ENCODE results near the gene EPHA7.

EPHA7 gene

DNA sequence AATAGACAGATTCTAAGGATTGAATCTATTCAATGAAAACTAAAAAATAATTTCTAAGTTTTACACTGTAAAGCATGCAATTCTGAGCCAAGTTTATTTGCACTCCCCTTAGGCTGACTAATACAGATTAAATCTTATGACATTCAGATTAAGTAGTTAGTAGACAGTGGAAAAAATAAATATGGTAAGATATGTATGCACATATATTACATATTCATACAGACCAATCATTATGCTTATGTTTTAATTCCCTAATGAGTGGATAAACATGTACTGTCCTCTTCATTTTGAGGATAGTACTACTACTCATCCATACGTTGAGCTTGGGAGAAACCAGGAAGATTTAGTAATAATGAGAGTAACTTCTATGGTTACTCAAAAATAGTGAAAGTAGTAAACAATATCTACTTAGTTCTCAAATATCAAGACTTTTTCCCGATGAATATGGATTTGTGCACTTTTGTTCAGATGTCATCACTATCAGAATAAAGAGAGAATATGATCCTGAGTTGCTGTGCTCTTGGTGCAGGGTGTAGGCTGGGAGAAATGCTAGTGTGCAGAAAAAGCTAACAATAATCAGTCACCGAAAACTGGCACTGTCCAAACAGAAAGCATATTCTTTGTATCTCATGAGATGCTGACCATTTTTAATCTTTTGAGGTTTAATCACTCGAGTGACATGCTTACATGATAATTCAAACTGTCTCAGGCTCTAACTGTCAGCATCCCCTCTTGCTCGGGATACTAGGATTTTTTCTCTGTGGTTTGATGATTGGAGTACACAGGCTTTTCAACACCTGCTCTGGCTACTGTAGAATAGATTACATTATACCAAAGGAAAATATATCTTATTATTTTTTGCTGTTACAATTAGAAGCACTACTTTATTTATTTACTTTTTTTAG, 111.6 kb downstream of the EPHA7 start:
- no peaks in the 10 kb centered on the region for H3K9me3 ChIP-seq (ENCODE audit: control insufficient read depth, low read length)
- no peak overlapping the region for H3K9ac ChIP-seq (ENCODE audit: low read length)
- no peak overlapping the region for H3K4me3 ChIP-seq (ENCODE audit: low read length)
- no peaks in the 10 kb centered on the region for H3K36me3 ChIP-seq (ENCODE audit: control insufficient read depth, insufficient read depth, low read length)
- H3K4me1 ChIP-seq (ENCODE audit: control insufficient read depth, insufficient read depth, low read length): no peaks in the 10 kb centered on the region
- H3K27me3 ChIP-seq (ENCODE audit: control insufficient read depth, insufficient read depth, low read length): no peaks in the 10 kb centered on the region

DNA sequence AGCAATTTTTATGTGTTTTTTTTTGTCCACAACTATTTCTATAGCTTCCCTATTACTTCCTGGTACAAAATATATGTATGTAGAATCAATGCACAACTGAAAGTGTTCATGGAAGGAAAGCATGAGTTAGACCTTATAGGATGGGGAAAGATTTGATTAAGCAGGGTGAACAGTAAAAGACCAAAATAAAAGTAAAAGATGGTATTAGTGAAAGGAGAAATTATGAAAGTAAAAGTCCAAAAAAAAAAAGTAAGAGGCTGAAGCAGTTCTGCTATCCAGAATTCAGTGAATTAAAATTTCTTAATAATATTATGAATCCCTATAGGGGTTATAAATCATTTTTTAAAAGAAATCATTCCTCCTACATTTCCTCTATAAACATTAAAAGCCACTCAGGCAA, 114.3 kb downstream of the EPHA7 start:
- no peaks in the 10 kb centered on the region for H3K27me3 ChIP-seq (ENCODE audit: control insufficient read depth, insufficient read depth, low read length)
- H3K36me3 ChIP-seq (ENCODE audit: control insufficient read depth, insufficient read depth, low read length): no peaks in the 10 kb centered on the region
- no peak overlapping the region for H3K9ac ChIP-seq (ENCODE audit: low read length)
- H3K4me1 ChIP-seq (ENCODE audit: control insufficient read depth, insufficient read depth, low read length): no peaks in the 10 kb centered on the region
- no peaks in the 10 kb centered on the region for H3K9me3 ChIP-seq (ENCODE audit: control insufficient read depth, low read length)
- H3K4me3 ChIP-seq (ENCODE audit: low read length): no peak overlapping the region

DNA sequence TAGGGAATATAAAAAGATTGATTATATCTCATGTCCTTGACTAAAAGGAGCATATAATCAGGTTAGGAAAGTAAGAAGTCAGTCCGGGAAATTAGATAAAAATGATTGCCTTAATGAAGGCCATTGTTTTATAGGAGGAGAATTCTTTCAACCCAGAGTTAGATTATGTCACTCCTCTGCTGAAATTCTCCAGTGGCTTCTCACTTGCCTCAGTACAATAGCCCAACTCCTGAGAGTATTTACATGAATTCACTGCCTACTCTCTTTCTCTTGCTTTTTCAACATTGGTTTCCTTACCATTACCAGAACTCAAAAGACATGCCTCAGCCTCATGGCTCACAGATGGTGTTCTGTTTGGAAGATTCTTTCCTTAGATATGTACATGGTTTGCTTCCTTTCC, 114.9 kb downstream of the EPHA7 start:
- no peak overlapping the region for H3K4me3 ChIP-seq (ENCODE audit: low read length)
- H3K4me1 ChIP-seq (ENCODE audit: control insufficient read depth, insufficient read depth, low read length): no peaks in the 10 kb centered on the region
- H3K27me3 ChIP-seq (ENCODE audit: control insufficient read depth, insufficient read depth, low read length): no peaks in the 10 kb centered on the region
- H3K9me3 ChIP-seq (ENCODE audit: control insufficient read depth, low read length): no peaks in the 10 kb centered on the region
- no peak overlapping the region for H3K9ac ChIP-seq (ENCODE audit: low read length)
- no peaks in the 10 kb centered on the region for H3K36me3 ChIP-seq (ENCODE audit: control insufficient read depth, insufficient read depth, low read length)

DNA sequence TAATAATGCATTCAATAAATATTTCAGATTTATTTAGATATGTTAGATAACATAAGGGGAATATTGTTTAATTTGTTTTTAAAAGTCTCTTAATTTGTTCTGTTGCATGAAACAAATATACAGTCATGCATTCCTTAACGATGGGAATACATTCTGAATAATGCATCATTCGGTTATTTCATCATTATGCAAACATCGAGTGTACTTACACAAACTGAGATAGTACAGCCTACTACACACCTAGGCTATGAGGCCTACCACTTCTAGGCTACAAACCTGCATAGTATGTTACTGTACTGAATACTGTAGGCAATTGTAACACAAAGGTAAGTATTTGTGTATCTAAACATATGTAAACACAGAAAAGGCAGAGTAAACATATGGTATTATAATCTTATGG, 118.7 kb downstream of the EPHA7 start:
- no peaks in the 10 kb centered on the region for H3K4me1 ChIP-seq (ENCODE audit: control insufficient read depth, insufficient read depth, low read length)
- no peaks in the 10 kb centered on the region for H3K9me3 ChIP-seq (ENCODE audit: control insufficient read depth, low read length)
- no peak overlapping the region for H3K4me3 ChIP-seq (ENCODE audit: low read length)
- no peak overlapping the region for H3K9ac ChIP-seq (ENCODE audit: low read length)
- no peaks in the 10 kb centered on the region for H3K27me3 ChIP-seq (ENCODE audit: control insufficient read depth, insufficient read depth, low read length)
- H3K36me3 ChIP-seq (ENCODE audit: control insufficient read depth, insufficient read depth, low read length): no peaks in the 10 kb centered on the region

DNA sequence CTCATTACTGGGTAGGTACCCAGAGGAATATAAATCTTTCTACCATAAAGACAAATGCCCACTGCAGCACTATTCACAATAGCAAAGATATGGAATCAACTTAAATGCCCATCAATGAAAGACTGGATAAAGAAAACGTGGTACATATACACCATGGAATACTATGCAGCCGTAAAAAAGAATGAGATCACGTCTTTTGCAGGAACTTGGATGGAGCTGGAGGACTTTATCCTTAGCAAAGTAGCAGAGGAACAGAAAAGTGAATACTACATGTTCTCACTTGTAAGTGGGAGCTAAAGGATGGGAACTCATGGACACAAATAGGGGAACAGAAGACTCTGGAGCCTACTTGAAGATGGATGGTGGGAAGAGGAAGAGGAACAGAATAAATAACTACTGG, 119.7 kb downstream of the EPHA7 start:
- Histone ChIP-seq H3K36me3 (ENCODE audit: control insufficient read depth, insufficient read depth, low read length) (no peaks in the 10 kb centered on the region), H3K9me3 (ENCODE audit: control insufficient read depth, low read length) (no peaks in the 10 kb centered on the region), H3K4me1 (ENCODE audit: control insufficient read depth, insufficient read depth, low read length) (no peaks in the 10 kb centered on the region), H3K4me3 (ENCODE audit: low read length) (no peak overlapping the region), H3K9ac (ENCODE audit: low read length) (no peak overlapping the region), H3K27me3 (ENCODE audit: control insufficient read depth, insufficient read depth, low read length) (no peaks in the 10 kb centered on the region)

DNA sequence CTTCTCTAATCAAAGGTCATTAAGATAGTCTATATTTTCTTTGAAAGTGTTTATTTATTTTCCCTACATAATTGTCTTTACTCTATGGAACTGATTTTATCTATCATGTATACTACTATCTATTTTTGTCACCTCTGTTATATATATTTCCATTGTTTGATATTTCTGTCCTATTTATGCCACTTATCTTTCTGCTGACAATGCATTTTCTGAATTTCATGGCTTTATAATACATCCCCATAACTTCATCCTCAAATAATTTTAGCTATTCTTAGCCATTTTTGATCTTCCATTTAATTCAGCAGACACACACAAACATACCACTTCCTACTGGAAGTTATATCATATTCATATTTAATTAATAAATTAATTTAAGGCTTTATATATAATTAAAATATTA, 123.7 kb downstream of the EPHA7 start:
- no peaks in the 10 kb centered on the region for H3K36me3 ChIP-seq (ENCODE audit: control insufficient read depth, insufficient read depth, low read length)
- H3K27me3 ChIP-seq (ENCODE audit: control insufficient read depth, insufficient read depth, low read length): no peaks in the 10 kb centered on the region
- H3K4me1 ChIP-seq (ENCODE audit: control insufficient read depth, insufficient read depth, low read length): no peaks in the 10 kb centered on the region

DNA sequence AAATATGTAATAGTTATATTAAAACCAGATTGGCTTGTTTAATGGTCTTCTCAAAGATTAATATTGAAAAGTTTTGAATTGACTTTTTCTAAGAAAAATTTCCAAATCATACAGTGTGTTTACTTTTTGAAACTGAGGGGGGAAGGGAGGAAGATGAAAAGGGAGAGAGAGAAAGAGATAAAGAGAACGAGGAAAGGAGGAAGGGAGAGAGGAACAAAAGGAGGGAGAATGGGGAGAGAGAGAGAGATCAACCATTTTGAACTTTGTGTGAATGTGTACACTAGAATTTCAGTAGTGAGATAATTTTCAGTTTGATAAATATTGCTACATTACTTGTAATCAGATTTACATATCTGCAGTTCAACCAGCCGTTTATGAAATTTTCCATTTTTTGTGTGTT, 124.5 kb downstream of the EPHA7 start:
- Histone ChIP-seq H3K4me3 (ENCODE audit: low read length) (no peak overlapping the region), H3K9me3 (ENCODE audit: control insufficient read depth, low read length) (no peaks in the 10 kb centered on the region), H3K27me3 (ENCODE audit: control insufficient read depth, insufficient read depth, low read length) (no peaks in the 10 kb centered on the region), H3K36me3 (ENCODE audit: control insufficient read depth, insufficient read depth, low read length) (no peaks in the 10 kb centered on the region), H3K4me1 (ENCODE audit: control insufficient read depth, insufficient read depth, low read length) (no peaks in the 10 kb centered on the region), H3K9ac (ENCODE audit: low read length) (no peak overlapping the region)

More for the DNA sequence above, 123.7 kb downstream of the EPHA7 start:
- no peak overlapping the region for H3K9ac ChIP-seq (ENCODE audit: low read length)
- H3K9me3 ChIP-seq (ENCODE audit: control insufficient read depth, low read length): no peaks in the 10 kb centered on the region
- H3K4me3 ChIP-seq (ENCODE audit: low read length): no peak overlapping the region

DNA sequence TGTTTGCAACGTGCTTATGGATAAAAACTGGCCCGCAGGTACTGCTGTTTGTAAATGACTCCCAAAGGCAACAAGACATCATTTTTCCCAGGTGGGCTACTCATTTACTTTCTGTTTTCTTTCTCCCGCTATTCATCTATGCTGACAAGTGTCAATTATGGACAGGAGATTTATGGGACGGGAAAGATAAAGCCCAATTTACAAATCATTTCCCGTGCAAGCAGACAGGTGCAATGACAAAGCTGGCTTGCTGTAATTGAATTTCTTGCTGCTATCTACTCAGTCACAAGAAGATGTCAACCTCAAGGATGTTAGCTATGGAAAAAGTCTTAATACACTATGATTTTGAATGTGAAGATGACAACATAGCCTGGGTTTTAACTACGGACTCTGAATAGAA, 125.5 kb downstream of the EPHA7 start:
- H3K9me3 ChIP-seq (ENCODE audit: control insufficient read depth, low read length): no peaks in the 10 kb centered on the region
- no peaks in the 10 kb centered on the region for H3K36me3 ChIP-seq (ENCODE audit: control insufficient read depth, insufficient read depth, low read length)
- H3K4me3 ChIP-seq (ENCODE audit: low read length): no peak overlapping the region
- no peak overlapping the region for H3K9ac ChIP-seq (ENCODE audit: low read length)
- no peaks in the 10 kb centered on the region for H3K27me3 ChIP-seq (ENCODE audit: control insufficient read depth, insufficient read depth, low read length)
- no peaks in the 10 kb centered on the region for H3K4me1 ChIP-seq (ENCODE audit: control insufficient read depth, insufficient read depth, low read length)

DNA sequence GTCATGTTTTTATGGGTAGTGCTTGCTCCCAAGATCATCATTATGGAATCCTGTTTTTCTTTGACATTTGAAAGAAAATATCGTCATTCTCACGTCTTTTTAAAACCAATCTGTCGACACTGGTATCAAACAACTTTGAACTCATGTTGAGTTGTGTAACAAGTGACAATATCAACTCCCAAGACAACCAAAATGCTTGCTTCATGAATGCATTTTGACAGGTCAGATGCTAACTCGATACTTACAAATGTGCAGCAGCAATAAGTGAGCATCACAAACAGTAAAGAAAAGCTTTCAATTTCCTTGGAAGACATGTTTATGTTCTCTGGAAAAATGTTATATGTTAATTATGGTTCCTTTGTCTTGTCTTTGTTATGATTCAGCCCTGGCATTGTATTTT, 125.9 kb downstream of the EPHA7 start:
- no peak overlapping the region for H3K9ac ChIP-seq (ENCODE audit: low read length)
- H3K9me3 ChIP-seq (ENCODE audit: control insufficient read depth, low read length): no peaks in the 10 kb centered on the region
- no peak overlapping the region for H3K4me3 ChIP-seq (ENCODE audit: low read length)
- H3K27me3 ChIP-seq (ENCODE audit: control insufficient read depth, insufficient read depth, low read length): no peaks in the 10 kb centered on the region
- no peaks in the 10 kb centered on the region for H3K4me1 ChIP-seq (ENCODE audit: control insufficient read depth, insufficient read depth, low read length)
- no peaks in the 10 kb centered on the region for H3K36me3 ChIP-seq (ENCODE audit: control insufficient read depth, insufficient read depth, low read length)

DNA sequence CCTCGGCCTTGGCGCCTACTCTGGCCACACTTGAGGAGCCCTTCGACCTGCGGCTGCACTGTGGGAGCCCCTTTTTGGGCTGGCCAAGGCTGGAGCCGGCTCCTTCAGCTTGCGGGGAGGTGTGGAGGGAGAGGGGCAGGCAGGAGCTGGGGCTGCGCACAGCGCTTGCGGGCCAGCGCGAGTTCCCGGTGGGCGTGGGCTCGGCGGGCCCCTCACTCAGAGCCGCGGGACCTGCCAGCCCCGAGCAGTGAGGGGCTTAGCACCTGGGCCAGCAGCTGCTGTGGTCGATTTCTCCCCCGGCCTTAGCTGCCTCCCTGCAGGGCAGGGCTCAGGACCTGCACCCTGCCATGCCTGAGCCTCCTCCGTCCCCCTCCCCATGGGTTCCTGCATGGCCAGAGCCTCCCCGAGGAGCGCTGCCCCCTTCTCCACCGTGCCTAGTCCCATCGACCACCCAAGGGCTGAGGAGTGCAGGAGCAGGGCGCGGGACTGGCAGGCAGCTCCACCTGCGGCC, 136.8 kb downstream of the EPHA7 start:
- H3K9me3 ChIP-seq (ENCODE audit: control insufficient read depth, low read length): no peaks in the 10 kb centered on the region
- no peak overlapping the region for H3K9ac ChIP-seq (ENCODE audit: low read length)
- no peaks in the 10 kb centered on the region for H3K36me3 ChIP-seq (ENCODE audit: control insufficient read depth, insufficient read depth, low read length)
- H3K27me3 ChIP-seq (ENCODE audit: control insufficient read depth, insufficient read depth, low read length): no peaks in the 10 kb centered on the region
- no peaks in the 10 kb centered on the region for H3K4me1 ChIP-seq (ENCODE audit: control insufficient read depth, insufficient read depth, low read length)
- H3K4me3 ChIP-seq (ENCODE audit: low read length): no peak overlapping the region

DNA sequence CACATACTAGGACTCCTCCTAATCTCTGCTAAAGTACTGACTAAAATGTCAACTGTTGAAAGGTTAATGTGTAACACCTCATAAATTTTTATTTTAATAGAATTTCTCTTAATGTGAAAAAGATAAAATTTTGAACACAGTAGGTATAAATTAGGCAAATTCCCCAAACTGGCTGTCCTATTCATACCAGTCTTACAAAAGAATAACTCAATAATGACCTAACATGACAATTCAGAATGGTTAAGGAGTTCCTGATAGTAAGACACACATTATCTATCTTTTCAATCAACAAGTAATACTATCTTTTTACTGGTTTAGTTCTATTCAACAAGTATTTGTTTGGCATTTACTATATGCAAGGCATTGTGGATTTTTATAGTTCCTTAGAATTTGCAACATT, 141.1 kb downstream of the EPHA7 start:
- no peak overlapping the region for H3K4me3 ChIP-seq (ENCODE audit: low read length)
- no peaks in the 10 kb centered on the region for H3K36me3 ChIP-seq (ENCODE audit: control insufficient read depth, insufficient read depth, low read length)
- no peaks in the 10 kb centered on the region for H3K4me1 ChIP-seq (ENCODE audit: control insufficient read depth, insufficient read depth, low read length)
- H3K27me3 ChIP-seq (ENCODE audit: control insufficient read depth, insufficient read depth, low read length): no peaks in the 10 kb centered on the region
- no peak overlapping the region for H3K9ac ChIP-seq (ENCODE audit: low read length)
- no peaks in the 10 kb centered on the region for H3K9me3 ChIP-seq (ENCODE audit: control insufficient read depth, low read length)

DNA sequence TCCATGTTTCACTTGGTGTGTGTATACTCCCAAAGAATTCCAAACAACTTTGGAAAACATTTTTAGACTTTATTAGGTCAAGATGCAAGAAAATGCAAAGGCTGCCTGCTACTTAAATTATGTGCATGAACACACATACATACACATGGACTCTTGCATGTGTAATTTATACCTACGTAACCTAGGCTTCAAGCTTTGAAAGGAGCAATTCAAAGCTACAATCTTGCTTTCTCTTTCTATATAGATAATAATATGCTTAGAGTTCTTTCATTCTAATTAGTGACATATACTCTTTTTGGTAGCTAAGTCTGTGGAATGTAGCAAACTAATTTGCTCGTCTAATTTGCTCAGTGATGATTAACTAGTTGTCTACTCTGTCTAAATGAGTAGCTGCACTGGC, 146.5 kb downstream of the EPHA7 start:
- H3K36me3 ChIP-seq (ENCODE audit: control insufficient read depth, insufficient read depth, low read length): no peaks in the 10 kb centered on the region
- H3K9me3 ChIP-seq (ENCODE audit: control insufficient read depth, low read length): no peaks in the 10 kb centered on the region
- no peak overlapping the region for H3K4me3 ChIP-seq (ENCODE audit: low read length)
- no peak overlapping the region for H3K9ac ChIP-seq (ENCODE audit: low read length)
- H3K27me3 ChIP-seq (ENCODE audit: control insufficient read depth, insufficient read depth, low read length): no peaks in the 10 kb centered on the region
- H3K4me1 ChIP-seq (ENCODE audit: control insufficient read depth, insufficient read depth, low read length): no peaks in the 10 kb centered on the region

All from mucosa of stomach (tissue), 1 donor.